Activated T-helper 1 cell treated with anti-CD3 and anti-CD28 coated beads, Interleukin-2, amount 50 U/mL, for 16 hours (primary cell): Measurements from ENCODE around the gene TMCO4.
A peak's percentile ranks its signal among the peaks of the same experiment; 100 is the strongest.

Experiments
- DNase-seq, 2 donors: peaks; one replicate each; pipeline ENCODE4 v3.0.0-alpha.2; 2020; ENCODE audit warnings: low read depth in 1 of 2, low spot score in 1 of 2

Gene TMCO4

DNA sequence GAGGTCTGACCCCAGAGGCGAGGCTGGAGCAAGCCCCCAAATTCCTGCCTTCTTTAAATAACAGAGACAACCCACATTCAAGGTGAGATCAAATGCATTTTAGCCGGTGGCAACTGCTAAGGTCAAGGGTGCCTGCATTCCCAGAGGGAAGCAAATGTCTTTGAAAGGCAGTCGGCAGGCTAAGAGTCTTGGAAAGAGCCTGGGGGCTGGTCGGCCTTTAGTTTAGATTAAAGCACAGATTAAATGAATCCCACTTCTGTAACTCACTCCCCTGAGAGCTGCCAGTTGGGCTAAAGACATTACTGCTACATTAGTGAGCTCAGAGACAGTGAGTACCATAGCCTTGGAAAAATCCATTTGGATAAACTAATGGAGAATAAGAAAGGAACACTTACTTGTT lies 75.8 kb downstream of the TMCO4 start:
- no peak for DNase-seq

GRCh38 chr1:19720973-19721372 lies 78.7 kb downstream of the TMCO4 start:
- DNase-seq = no peak

DNA sequence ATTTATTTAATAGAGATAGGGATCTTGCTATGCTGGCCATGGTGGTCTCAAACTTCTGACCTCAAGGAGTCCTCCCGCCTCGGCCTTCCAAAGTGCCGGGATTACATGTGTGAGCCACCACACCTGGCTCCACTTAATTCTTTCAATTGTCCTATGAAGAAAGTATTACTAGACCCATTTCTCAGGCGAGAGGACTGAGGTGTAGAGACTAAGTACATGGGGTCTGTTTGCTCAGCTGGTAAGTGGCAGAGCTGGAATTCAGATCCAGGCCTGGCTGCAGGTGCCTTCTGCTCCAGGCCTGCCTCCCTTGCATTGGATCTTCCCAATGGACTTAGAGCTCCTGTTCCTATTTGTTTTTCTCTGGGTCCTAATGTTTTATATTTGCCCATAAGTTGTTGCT lies 79.5 kb downstream of the TMCO4 start:
- no peak for DNase-seq

- no peak for DNase-seq
Observed at GRCh38 chr1:19717467-19717866, 82.2 kb downstream of the TMCO4 start.

GRCh38 chr1:19715334-19716203 lies 84.1 kb downstream of the TMCO4 start:
- DNase-seq = peak; percentile 63 to 68

DNA sequence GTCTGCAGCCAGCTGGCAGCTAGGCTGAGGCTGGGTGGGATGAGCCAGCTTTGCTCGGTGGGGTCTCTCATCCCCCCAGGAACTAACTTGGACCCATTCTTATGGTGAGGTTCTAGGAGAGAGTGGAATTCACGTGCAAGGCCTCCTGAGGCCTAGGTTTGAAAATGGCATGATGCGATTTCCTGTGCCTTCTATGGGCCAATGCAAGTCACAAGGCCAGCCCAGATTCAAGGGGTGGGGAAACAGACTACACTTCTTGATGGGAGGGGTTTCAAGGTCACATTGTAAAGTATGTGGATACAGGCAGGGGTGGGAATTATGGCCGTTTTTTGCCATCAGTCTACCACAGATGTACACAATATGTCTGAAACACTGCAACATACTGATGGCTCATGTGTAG lies 86.8 kb downstream of the TMCO4 start:
- no peak for DNase-seq

DNA sequence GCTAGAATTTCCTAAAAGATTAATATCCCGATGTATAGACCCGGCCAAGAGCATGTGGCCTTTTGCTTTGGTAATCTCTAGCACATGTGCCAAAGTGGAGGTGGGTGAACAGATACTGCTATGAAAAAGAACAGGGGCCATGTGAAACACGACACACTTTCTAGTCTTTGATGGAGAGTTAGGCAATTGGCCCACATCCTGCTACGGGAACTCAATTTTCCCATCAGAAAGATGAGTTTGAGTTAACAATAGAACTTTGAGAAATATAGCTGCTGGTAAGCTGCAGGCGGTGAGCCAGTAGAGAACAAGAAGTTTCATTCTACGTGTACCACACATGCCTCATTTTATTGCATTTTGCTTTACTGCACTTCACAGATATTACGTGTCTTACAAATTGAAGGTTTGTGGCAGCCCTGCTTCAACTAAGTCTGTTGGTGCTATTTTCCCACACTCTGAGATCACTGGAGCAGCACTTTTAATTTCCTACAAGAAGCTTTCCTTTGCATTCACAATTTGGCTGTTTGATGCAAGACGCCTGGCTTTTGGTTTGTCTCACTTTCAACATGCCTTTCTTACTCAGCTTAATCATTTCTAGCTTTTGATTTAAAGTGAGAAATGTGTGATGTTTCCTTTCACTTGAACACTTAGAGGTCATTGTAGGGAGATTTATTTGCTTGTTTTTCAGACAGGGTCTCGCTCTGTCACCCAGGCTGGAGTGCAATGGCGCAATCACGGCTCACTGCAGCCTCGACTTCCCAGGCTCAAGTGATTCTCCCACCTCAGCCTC lies 88.7 kb downstream of the TMCO4 start:
- DNase-seq = no peak

DNA sequence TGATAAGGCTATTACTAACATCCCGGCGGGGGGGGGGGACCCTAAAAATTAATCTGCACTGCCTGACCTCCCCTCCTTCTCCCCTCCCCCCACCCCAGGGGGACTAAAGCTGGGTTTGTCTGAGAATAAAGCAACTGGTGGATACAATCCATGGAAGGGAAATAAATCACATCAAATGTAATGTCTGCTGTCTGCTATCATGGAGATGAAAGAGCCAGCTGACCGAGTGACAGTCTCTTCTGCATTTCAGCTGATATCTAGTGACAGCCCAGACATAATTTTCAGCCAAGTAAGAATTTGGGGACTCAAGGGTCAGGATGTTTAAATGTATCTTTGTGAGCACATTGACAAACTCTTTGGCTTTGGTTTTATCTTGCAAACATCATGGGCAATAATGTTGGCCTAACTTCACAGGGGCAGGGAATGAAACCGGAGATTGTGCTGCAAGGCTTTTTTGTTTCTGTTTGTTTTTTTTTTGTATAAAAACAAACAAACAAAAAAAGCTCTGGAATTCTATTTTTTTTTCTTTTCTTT lies 90.4 kb downstream of the TMCO4 start:
- DNase-seq = no peak

GRCh38 chr1:19708567-19709110 lies 91.1 kb downstream of the TMCO4 start:
- DNase-seq = no peak

GRCh38 chr1:19706136-19706535 lies 93.6 kb downstream of the TMCO4 start:
- DNase-seq = no peak

- DNase-seq = no peak
Observed at GRCh38 chr1:19705464-19705863, 94.3 kb downstream of the TMCO4 start.

GRCh38 chr1:19704247-19705113 lies 95.2 kb downstream of the TMCO4 start:
- DNase-seq = peak; percentile 39 to 46

DNA sequence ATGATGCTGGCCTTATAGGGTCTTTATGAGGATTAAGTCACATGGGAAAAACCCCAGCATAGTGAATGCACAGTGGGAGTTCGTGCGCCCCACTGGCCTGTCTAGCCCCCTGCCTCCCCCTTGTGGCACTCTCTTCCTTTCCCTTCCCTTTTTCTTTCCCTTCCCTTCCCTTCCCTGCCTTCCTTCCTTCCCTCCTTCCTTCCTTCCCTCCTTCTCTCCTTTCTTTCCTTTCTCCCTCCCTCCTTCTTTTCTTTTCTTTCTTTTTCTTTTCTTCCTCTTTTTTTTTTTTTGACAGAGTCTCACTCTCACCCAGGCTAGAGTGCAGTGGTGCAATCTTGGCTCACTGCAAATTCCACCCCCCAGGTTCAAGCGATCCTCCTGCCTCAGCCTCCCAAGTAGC lies 96.4 kb downstream of the TMCO4 start:
- no peak for DNase-seq

GRCh38 chr1:19700079-19700777 lies 99.5 kb downstream of the TMCO4 start:
- no peak for DNase-seq

DNA sequence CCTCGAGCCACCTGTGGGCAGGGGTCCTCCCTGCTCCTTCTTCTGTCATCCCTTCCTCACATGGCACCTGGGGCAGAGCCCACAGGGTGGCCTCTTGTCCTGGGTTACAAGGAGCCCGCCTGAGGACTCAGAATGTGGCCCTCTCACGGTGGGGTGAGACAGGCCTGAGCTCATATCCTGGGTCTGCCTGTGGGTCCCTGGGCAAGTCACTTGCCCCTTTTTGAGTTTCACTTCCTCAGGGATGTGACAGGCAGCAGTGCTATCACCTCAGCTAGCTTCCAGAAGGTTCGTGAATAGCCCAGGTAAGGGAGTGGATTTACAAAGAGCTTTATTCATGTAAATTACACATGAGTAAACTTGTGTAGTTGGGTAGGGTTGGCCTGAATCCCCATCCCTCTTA lies 101.5 kb downstream of the TMCO4 start:
- DNase-seq = no peak

- DNase-seq = no peak
Observed at GRCh38 chr1:19696820-19697219, 102.9 kb downstream of the TMCO4 start.

- no peak for DNase-seq
Observed at GRCh38 chr1:19695772-19696171, 103.9 kb downstream of the TMCO4 start.

GRCh38 chr1:19694298-19694697 lies 105.4 kb downstream of the TMCO4 start:
- DNase-seq = no peak

- no peak for DNase-seq
Observed at GRCh38 chr1:19690342-19690741, 109.4 kb downstream of the TMCO4 start.

DNA sequence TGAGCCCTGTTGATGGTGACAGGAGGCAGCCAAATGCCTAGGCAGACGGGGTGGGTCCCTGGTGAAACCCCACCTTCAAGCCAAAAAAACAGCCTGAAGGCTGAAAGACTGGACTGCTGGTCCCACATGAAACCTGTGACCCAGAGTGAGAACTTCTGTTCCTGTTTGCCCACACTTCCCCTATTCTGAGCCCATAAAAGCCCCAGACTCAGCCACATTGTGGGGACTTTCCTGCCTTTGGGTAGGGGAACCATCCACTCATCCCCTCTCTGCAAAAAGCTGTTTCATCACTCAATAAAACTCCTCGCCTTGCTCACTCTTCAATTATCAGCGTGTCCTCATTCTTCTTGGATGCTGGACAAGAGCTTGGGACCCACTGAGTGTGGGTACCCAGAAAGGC lies 109.9 kb downstream of the TMCO4 start:
- no peak for DNase-seq
